Muscle layer of colon (tissue), 2 donors: ENCODE results near the gene THAP5.

Experiments used
- H3K27ac ChIP-seq: one replicate; pipeline ENCODE4 v1.7.0; 2013; ENCODE audit warnings: low read depth, mild to moderate bottlenecking, low read length, moderate library complexity
- H3K27me3 ChIP-seq, 2 donors: one replicate each; pipeline ENCODE4 v1.7.0; 2013; ENCODE audit warnings: low read length in 2 of 2, mild to moderate bottlenecking in 2 of 2; ENCODE audit not compliant: insufficient read depth in 2 of 2, control insufficient read depth in 1 of 2
- H3K36me3 ChIP-seq: one replicate; pipeline ENCODE4 v1.7.0; 2013; ENCODE audit warnings: mild to moderate bottlenecking, low read length; ENCODE audit not compliant: insufficient read depth
- H3K4me1 ChIP-seq: one replicate; pipeline ENCODE4 v1.7.0; 2013; ENCODE audit warnings: mild to moderate bottlenecking, low read length; ENCODE audit not compliant: insufficient read depth
- H3K4me3 ChIP-seq, 2 donors: one replicate each; pipeline ENCODE4 v1.7.0; 2013; ENCODE audit warnings: low read length in 2 of 2, low read depth in 1 of 2, mild to moderate bottlenecking in 1 of 2, moderate library complexity in 1 of 2
- H3K9ac ChIP-seq: one replicate; pipeline ENCODE4 v1.7.0; 2013; ENCODE audit warnings: low read length
- H3K9me3 ChIP-seq: one replicate; pipeline ENCODE4 v1.7.0; 2013; ENCODE audit warnings: mild to moderate bottlenecking, low read length
- donor health status: abdominal sarcoma.
- donor health status: Adenocarcinoma of cecum.

Gene THAP5

DNA sequence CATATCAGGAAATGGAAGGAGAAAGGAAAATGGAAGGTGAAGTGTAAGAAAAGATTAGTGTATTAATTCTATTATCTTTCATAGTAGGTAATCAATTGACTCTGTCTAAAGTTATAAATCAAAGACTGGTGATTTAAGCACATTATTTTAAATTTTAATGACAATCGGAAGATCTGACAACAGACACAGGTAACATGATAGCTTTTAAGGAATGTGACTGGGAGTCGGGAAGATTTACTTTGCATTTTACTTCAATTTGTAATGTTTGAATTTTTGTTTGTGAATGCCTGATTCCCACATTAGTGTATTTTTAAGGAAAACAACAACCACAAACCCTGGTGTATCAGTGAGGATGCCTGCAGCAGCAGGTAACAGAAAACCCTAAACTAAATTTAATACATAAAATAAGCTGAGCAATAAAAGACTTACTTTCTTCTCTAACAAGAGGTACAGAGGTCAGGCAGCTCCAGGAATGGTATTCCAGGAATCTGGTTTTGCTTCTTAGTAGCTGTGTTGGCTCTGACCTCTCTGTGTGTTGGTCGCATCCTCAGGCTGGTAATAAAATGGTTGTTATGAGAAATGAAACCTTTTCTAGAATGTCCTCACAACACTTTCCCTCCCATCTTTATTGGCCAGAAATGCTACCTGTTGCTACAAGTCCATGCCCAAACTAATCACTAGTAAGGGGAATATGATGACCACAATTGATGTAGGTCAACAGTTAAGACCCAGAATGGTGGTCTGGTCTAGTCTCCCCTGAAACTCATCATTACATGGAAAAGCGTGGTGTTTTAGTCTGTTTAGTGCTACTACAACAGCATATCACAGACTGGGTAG is 12.4 kb upstream of the THAP5 start:
- no peak overlapping the region for H3K27ac ChIP-seq
- no peaks in the 10 kb centered on the region for H3K4me1 ChIP-seq

DNA sequence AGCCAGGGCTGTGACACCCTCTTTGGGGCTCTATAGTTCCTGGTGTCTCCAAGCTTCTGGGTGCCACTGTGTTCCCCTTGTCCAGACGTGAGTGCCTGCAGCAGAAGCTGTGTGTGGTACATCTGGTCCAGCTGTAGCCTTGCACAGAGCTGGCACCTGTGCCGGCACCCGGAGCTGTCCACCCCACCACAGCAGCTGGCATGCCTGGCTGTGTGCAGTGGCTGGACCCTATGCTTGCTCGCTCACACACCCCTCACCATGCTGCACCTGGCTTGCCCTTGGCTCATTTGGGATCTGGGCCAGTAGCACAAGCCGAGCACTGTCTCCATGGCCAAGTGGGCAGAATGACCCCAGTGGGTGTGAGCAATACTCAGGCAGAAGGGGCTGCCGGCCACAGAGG is 10.8 kb upstream of the THAP5 start:
- peaks cover 9% of the 10 kb centered on the region for H3K36me3 ChIP-seq
- no peaks in the 10 kb centered on the region for H3K9me3 ChIP-seq
- no peaks in the 10 kb centered on the region for H3K27me3 ChIP-seq

More for the DNA sequence above, 12.4 kb upstream of the THAP5 start:
- no peak overlapping the region for H3K9ac ChIP-seq
- H3K27me3 ChIP-seq, result no peaks in the 10 kb centered on the region
- no peak overlapping the region for H3K4me3 ChIP-seq
- H3K36me3 ChIP-seq, result peaks cover 9% of the 10 kb centered on the region
- no peaks in the 10 kb centered on the region for H3K9me3 ChIP-seq

DNA sequence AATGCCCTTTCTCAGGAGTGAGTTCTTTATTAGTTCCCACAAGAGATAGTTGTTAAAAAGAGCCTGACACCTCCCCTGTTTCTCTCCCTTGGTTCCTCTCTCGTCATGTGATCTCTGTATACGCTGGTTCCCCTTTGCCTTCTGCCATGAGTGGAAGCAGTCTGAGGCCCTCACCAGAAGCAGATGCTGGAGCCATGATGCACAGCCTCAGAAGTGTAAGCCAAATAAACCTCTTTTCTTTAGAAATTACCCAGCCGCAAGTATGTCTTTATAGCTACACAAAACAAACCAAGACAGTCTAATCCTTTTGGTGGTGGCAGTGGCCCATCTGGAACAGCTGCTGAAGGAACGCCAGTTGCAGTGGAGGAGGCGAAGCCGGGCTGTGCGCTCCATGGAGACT is 9.4 kb upstream of the THAP5 start:
- Histone ChIP-seq H3K36me3 (peaks cover 9% of the 10 kb centered on the region), H3K9ac (no peak overlapping the region), H3K27me3 (no peaks in the 10 kb centered on the region), H3K4me3 (no peak overlapping the region), H3K4me1 (no peaks in the 10 kb centered on the region), H3K9me3 (no peaks in the 10 kb centered on the region), H3K27ac (no peak overlapping the region)

More for the DNA sequence above, 10.8 kb upstream of the THAP5 start:
- Histone ChIP-seq H3K27ac (no peak overlapping the region), H3K9ac (no peak overlapping the region), H3K4me1 (no peaks in the 10 kb centered on the region), H3K4me3 (no peak overlapping the region)

DNA sequence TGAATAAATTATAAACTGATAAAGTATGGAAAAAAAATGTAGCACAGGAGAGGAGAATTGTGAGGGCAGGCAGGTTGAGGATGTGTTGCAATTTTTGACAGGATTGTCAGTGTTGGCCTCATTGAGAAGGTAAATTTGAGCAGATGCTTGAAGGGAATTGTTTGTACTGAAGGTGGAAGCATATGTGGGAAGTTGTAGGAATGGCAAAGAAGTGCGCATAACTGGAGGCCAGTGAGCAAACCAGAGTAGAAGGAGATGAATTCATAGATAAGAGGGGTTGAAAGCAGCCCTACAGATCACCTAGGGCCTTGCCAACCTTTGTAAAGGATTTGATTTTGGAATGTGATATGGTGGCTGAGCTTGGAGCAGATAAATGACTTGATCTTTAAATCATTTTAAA is 6.6 kb upstream of the THAP5 start:
- no peak overlapping the region for H3K9ac ChIP-seq
- H3K4me1 ChIP-seq, result peaks cover 6% of the 10 kb centered on the region

DNA sequence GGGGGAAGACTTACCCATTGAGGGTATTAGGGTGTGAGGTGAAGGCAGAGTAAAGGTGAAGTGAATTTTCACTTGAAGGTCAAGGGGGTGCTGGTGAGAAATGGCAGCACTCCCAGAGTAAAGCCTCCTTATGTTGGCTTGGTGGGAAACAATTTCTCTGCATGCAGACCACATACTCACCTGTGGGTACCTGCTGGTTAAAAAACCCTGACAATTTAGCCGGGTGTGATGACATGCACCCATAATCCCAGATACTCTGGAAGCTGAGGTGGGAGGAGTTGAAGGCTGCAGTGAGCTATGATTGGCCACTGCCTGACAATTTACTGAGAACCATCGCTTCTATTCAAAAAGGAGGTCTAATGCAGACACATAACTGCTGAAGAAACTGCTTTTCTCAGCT is 5.7 kb upstream of the THAP5 start:
- Histone ChIP-seq H3K4me1 (peaks cover 9% of the 10 kb centered on the region), H3K36me3 (peaks cover 15% of the 10 kb centered on the region), H3K27ac (no peak overlapping the region), H3K27me3 (no peaks in the 10 kb centered on the region), H3K9me3 (no peaks in the 10 kb centered on the region), H3K4me3 (no peak overlapping the region), H3K9ac (no peak overlapping the region)

More for the DNA sequence above, 6.6 kb upstream of the THAP5 start:
- no peaks in the 10 kb centered on the region for H3K9me3 ChIP-seq
- H3K4me3 ChIP-seq, result no peak overlapping the region
- no peak overlapping the region for H3K27ac ChIP-seq
- peaks cover 15% of the 10 kb centered on the region for H3K36me3 ChIP-seq
- H3K27me3 ChIP-seq, result no peaks in the 10 kb centered on the region

DNA sequence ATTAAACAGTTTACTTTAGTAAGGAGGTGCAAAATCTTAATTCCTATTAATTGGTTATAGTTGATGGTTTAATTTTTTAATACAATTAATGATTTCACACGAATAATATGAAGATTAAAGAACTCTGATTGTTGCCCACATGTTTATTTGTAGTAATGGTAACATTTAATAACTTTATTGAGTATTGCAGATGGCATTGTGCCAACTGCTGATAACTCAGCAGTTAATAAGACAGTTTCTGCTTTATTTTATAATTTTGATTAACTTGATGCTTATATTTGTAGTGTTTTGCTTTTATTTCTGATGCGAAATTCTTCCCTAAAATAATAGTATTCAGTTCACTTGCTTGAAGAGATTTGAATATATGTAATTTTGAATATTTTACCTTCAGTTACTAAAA is 3.0 kb upstream of the THAP5 start:
- peaks cover 5% of the 10 kb centered on the region for H3K36me3 ChIP-seq
- no peak overlapping the region for H3K9ac ChIP-seq
- H3K27me3 ChIP-seq, result no peaks in the 10 kb centered on the region
- no peak overlapping the region for H3K4me3 ChIP-seq
- H3K4me1 ChIP-seq, result peaks cover 20% of the 10 kb centered on the region
- H3K9me3 ChIP-seq, result no peaks in the 10 kb centered on the region
- H3K27ac ChIP-seq, result no peak overlapping the region

DNA sequence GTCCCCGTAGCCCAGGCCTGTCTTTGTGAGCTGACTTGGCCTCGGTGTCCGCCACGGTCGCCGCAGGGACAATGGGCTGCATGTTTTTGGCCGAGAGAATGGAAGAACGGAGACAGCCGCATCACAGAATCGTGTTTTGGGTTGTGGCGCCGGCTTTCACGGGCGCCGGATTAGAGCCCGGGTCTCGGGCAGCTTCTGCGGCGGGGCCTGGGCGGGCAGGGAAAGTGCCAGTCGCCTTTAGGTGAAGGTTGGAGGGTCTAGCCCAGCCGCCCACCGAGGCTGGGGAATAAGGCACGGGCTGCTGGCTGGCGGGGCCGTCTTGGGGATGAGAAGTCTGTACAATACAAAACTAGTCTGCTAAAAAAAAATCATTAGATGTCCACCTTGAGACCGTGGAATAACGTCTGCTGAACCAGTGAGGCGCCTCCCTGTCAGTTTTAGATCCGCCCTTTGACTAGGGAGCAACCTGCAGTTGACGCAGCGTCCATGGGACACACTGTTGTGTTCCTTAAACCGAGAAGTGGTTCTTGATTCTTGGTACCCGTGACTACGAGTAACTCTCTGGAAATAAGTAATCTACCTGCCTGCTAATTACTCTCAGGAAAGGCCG is 745 bp upstream of the THAP5 start:
- H3K9me3 ChIP-seq, result no peaks in the 10 kb centered on the region
- H3K27ac ChIP-seq, result peak overlapping the region; percentile 95
- H3K4me3 ChIP-seq, result peak overlapping the region; percentile 55 to 97
- H3K9ac ChIP-seq, result peak overlapping the region; percentile 82
- peaks cover 5% of the 10 kb centered on the region for H3K36me3 ChIP-seq
- H3K27me3 ChIP-seq, result no peaks in the 10 kb centered on the region
- H3K4me1 ChIP-seq, result peaks cover 20% of the 10 kb centered on the region

DNA sequence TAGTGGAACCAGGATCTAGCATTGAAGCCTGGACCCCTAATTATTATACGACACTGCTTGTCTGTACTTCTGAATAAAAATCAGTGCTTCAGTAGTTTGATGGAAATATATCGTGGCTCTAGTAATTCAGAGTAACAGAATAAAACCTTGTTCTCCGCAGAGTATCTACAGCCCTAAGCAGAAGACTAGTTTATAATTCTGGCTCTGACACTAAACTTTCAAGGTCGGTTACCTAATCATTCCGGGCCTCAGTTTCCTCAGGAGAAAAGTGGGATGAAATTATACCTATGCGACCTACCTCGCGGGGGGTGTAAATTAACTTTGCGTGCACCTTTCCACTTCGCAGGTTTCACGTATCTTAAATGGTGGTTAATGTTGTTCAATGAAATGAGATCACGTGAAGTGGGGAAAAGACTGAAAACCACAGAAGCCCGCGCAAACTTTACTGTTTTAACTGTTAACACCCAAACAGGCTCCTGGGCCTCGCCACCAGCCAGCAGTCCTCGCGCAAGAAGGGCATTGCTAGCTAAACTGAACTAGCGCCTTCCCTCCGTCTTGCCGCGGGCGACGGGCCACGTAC is 615 bp downstream of the THAP5 start:
- Histone ChIP-seq H3K4me3 (peak overlapping the region; percentile 60 to 97), H3K4me1 (peaks cover 20% of the 10 kb centered on the region), H3K9me3 (no peaks in the 10 kb centered on the region), H3K9ac (peak overlapping the region; percentile 95), H3K36me3 (peaks cover 14% of the 10 kb centered on the region), H3K27me3 (no peaks in the 10 kb centered on the region), H3K27ac (peak overlapping the region; percentile 95)

DNA sequence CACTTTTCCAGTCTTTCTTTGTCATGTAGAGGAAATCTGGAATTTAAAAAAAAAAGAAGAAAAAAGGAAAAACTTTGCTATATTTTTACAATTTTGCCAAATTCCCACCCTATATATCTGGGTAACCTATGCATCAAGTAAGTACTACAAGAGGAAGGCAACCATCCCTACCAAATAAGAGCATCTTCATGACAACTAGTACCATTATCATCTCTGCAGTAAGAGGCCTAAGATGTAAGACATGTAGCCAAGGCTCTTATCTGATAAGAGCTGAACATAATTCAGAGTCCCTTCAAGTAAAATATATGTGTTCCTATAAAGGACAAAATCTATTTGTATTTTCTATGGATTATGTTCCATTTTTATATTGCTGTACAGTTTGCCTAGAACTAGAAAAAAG is 3.5 kb downstream of the THAP5 start:
- H3K4me3 ChIP-seq, result no peak overlapping the region
- no peak overlapping the region for H3K9ac ChIP-seq
- H3K27ac ChIP-seq, result no peak overlapping the region
- H3K9me3 ChIP-seq, result no peaks in the 10 kb centered on the region
- peaks cover 13% of the 10 kb centered on the region for H3K4me1 ChIP-seq
- H3K27me3 ChIP-seq, result no peaks in the 10 kb centered on the region
- H3K36me3 ChIP-seq, result peaks cover 10% of the 10 kb centered on the region

DNA sequence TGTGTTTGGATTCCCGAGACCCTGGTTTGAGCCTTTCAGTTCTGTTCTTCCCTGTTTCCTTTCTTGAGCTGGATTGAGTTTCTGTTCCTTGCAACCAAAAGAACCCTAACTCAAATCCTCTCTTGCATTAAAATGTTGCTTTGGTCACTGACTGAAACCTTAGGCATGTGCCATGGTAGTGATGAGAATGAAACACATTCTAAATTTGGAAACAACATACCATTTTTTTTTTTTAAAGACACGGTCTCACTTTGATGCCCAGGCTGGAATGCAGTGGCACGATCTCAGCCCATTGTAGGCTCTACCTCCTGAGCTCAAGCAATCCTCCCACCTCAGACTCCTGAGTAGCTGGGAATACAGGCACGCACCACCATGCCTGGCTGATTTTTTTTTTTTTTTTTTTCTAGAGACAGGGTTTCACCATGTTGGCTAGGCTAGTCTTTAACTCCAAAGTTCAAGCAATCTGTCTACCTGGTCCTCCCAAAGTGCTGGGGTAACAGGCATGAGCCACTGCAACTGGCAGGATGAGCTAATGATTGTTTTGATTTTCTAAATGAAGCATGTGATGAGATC is 8.4 kb downstream of the THAP5 start:
- Histone ChIP-seq H3K36me3 (peaks cover 10% of the 10 kb centered on the region), H3K9ac (no peak overlapping the region), H3K9me3 (no peaks in the 10 kb centered on the region), H3K4me1 (no peaks in the 10 kb centered on the region), H3K4me3 (no peak overlapping the region), H3K27me3 (no peaks in the 10 kb centered on the region), H3K27ac (no peak overlapping the region)

DNA sequence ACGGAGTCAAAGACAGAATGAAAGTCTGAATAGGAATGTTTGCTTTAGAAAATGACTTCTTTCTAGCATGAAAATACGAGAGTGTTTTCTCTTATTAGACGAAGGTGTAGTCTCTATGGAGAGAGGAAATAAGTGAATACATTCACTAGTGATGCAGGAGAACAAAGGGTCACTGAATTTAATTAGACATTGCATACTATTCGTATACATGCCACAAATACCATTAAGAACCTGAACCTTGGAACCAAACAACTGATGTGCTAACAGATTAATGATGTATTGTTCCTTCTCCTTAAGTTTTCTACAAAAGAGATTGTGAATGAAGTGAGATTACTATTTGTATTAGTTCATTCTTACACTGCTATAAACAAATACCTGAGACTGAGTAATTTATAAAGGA is 10.3 kb downstream of the THAP5 start:
- H3K36me3 ChIP-seq, result peaks cover 5% of the 10 kb centered on the region
- no peak overlapping the region for H3K4me3 ChIP-seq
- no peaks in the 10 kb centered on the region for H3K4me1 ChIP-seq
- H3K9ac ChIP-seq, result no peak overlapping the region
- no peaks in the 10 kb centered on the region for H3K27me3 ChIP-seq
- no peaks in the 10 kb centered on the region for H3K9me3 ChIP-seq
- H3K27ac ChIP-seq, result no peak overlapping the region
